ENCODE data around the gene GAL3ST2.

DNA sequence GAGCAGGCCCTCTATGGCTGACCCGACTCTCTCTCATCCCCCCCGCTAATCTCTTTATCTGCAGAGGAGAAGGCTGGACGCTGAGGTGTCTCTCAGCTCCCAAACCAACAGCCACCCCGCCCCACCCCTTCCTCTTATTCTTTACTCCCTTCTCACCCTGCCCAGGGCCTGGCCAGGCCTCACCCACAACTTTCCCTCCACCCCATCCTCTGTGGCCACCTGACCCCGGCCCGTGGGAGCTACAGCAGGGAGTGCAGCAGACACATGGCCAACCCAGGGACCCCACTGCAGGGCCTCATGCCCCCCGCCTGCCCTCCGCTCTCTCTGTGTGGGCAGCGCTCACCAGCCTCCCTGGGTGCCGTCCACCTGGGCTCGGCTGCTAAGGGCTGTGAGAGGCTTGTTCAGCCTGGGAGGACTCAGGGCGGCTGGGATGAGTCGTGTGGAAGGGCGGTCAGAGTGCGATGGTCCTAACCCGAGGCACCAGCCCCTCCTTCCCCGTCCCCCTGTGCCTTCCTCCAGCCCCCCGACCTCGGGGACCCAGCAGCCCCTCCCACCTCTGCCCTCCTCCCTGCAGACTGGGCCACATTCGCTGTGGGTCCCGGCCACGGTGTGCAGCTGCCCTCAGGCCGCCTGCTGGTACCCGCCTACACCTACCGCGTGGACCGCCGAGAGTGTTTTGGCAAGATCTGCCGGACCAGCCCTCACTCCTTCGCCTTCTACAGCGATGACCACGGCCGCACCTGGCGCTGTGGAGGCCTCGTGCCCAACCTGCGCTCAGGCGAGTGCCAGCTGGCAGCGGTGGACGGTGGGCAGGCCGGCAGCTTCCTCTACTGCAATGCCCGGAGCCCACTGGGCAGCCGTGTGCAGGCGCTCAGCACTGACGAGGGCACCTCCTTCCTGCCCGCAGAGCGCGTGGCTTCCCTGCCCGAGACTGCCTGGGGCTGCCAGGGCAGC lies 39.1 kb downstream of the GAL3ST2 start:
- TF ChIP-seq CTCF (IDR thresholded peaks at IDR 0.05) (no peak), POLR2A (IDR thresholded peaks at IDR 0.05) (no peak)

Data from Peyer's patch (tissue), 4 donors.